ENCODE results near the gene CCL18.
A peak's percentile ranks its signal among the peaks of the same experiment; 100 is the strongest.
"Not testable (repeated sequence)": the region's sequence is repeated elsewhere in the genome, so short reads cannot be mapped to it uniquely, and the experiment has no call there.

Gene CCL18

DNA sequence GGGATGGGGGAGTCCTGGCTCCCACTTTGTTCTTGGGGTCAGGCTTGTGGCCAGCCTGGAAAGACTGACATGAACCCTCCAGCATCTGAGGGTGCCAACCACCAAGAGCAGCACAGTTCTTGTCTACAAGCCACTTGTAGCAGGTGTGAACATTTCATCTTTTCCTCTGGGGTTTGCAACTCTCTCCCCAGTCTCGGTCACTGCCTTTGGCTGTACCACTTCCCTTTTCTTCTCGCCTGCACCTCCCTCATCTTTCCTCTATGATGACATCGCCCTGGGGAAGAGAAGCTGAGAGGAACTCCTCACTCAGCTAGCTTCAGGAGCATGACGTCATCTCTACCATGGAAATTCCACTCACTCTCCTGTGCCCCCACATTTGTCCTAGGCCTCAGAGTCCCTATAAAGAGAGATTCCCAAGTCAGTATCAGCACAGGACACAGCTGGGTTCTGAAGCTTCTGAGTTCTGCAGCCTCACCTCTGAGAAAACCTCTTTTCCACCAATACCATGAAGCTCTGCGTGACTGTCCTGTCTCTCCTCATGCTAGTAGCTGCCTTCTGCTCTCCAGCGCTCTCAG lies 39.4 kb downstream of the CCL18 start, which contains the start of gene CCL4:
Gene CCL4, plus strand, starts transcription at position 427 of the 575 bp plus-strand sequence. Its CDS starts 79 bp downstream, at position 506.
- DNase-seq (ENCODE audit: low read depth in 1 of 2, low spot score in 1 of 2): not testable (repeated sequence)

DNA sequence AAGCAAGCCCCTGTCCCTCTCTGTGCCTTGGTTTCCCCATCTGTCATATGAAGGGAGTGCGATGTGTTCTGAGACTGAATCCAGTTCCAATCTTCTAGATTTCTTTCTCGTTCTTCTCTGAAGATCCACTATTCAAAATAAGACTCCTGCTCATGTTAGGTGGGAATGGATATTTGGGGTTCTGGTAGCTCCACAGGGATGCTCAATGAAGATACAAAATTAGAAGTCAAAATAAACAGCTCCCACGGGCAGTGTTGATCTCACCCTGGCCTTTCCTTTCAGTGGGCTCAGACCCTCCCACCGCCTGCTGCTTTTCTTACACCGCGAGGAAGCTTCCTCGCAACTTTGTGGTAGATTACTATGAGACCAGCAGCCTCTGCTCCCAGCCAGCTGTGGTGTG lies 40.2 kb downstream of the CCL18 start:
- DNase-seq (ENCODE audit: low read depth in 1 of 2, low spot score in 1 of 2): not testable (repeated sequence)

DNA sequence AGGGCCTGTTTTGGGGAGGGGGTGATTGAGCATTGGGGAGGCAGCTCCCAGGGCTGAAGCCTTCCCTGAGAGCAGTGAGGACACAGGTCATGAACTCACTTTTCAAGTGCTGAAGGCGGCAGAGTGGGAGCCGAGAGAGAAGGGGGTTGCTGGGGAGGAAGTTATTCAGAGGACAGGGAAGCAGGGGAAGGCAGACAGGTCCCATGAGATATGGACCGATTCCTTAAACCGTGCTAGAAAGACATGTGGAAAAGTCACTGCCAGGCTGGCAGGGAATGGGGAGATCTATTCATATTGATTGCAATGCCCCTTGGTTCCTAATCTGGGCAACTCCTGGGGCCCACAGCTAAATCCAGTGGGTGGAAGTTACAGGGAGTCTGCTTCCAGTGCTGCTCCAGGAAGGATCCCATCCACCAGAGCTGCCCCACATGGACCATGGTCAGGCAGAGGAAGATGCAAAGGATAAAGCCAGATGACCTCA lies 40.7 kb downstream of the CCL18 start:
- no peak for DNase-seq (ENCODE audit: low read depth in 1 of 2, low spot score in 1 of 2)

DNA sequence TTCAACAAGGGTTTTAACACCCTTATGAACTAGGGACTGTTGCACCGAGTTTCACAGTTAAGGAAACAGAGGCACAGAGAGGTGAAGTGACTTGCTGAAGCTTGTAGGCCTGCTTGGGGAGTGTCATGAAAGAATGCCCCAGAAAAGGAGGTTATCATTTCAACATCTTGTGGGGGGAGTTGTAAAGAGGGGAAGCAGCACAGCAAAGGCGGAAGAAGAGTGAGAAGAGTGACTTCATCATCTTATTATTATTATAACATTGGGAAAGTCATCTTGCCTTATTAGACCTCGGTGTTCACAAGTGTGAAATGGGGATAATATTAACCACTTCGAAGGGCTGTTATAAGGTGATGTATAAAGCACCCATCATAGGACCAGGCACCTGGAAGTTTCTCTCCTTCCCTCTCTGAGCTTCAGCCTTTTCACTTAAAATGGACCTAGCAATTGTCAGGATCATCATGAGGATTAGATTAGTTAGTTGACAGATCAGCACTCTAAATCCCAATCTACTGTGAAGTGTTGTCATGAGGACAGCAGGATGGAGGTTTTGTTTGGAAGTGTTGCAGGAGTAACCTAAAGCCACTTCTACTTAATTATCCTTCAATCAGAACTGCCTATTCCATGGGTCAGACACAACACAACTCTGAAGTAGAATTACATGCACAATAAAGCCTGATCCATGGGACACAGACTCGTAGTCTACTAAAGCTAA lies 41.9 kb downstream of the CCL18 start:
- DNase-seq (ENCODE audit: low read depth in 1 of 2, low spot score in 1 of 2): no peak

DNA sequence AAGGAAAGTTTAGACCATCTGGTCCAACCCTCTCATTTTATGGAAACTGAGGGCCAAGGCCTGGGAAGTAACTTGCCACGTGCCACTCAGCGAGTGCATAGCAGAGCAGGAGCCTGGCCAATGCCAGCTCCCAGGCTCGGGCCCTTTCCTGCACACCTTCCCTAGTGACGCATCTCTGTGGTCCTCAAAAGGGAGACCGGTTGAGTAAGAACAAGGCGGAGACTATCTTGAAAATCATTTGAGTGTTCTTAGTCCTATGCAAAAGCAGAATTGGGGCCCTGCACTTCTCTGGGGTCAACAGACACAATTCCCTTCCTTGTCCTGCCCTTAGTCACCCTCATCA lies 42.4 kb downstream of the CCL18 start:
- DNase-seq (ENCODE audit: low read depth in 1 of 2, low spot score in 1 of 2): no peak

DNA sequence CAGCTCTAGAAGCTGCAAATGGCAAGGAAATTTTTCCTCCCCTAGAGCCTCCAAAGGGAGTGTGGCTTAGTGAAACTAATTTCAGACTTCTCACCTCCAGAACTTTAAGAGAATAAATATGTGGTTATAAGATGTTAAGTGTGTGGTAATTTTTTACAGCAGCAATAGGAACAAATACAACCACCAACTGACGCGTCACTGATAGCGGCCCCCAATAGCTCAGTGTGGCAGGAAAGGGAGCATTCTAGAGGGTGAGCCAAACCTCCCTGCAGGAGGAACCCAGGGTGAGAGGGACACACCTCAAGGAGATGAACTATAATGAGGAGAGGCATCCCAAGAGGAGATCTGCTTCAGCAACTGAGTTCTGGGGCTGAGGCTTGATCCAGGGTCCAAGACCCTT lies 43.6 kb downstream of the CCL18 start:
- DNase-seq (ENCODE audit: low read depth in 1 of 2, low spot score in 1 of 2): no peak

DNA sequence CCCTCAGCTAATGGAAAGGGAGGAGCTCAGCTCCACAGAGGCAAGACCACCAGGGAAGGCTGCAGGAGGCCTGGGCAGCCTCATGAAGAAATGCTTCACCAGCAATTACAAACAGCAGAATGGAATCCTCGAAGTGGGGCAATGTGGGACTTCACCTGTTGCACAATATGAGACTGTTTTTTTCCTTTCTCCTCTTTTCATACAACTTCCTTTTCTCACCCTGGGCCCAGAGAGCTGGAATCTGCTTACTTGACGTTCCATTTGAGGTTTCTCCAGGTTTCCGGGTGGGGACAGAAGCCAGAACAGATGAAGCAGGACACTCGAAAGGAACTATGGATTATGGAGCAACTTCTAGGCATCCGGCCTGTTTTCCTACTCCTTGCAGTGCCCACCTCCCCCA lies 44.2 kb downstream of the CCL18 start:
- DNase-seq (ENCODE audit: low read depth in 1 of 2, low spot score in 1 of 2): not testable (repeated sequence)

DNA sequence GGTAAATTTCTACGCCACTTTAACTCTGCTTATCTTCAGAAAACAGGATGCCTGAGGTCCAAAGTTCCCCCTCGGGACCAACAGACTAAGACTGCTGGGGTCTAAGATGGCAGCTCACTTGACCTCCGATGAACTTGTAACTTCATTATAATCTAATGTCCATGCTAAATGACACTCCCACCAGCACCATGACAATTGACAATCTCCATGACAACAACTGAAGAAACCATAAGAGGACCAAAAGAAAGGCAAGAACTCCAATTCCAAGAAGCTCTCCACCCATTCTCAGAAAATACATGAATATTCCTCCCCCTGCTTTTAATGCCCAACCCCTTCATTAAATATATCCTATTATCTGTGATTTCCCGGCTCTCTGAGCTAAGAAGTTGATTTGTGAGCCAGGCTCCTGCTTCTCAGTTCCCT lies 47.0 kb downstream of the CCL18 start:
- DNase-seq (ENCODE audit: low read depth in 1 of 2, low spot score in 1 of 2): no peak

DNA sequence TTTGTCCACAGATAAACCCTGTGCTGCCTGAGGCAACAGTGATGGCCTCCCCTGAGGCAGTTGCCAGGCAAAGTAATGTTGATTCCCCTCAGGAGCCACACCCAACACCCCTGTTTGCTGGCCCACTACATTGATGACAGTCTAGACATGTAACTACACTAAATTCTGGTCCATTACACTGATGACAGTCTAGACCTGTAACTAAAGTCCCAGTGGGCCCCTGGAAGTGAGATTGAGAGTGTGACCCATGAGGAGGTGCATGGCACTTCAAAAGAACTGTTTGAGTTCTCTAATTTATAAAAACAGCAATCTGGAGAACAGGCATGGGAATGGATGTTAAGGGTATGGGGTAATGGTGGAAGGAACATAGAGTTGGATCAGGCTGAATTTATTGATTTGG lies 48.5 kb downstream of the CCL18 start:
- no peak for DNase-seq (ENCODE audit: low read depth in 1 of 2, low spot score in 1 of 2)

DNA sequence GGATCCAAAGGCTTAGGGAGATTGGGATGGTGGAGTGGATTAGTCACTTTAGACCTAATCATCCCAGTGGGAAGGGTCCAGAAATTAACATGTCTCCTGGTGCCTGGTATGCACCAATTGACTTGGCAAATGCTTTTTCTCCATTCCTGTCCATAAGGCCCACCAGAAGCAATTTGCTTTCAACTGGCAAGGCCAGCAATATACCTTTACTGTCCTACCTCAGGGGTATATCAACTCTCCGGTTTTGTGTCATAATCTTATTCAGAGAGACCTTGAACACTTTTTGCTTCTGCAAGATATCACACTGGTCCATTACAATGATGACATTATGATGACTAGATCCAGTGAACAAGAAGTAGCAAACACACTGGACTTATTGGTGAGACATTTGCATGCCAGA lies 49.1 kb downstream of the CCL18 start:
- not testable (repeated sequence) for DNase-seq (ENCODE audit: low read depth in 1 of 2, low spot score in 1 of 2)

DNA sequence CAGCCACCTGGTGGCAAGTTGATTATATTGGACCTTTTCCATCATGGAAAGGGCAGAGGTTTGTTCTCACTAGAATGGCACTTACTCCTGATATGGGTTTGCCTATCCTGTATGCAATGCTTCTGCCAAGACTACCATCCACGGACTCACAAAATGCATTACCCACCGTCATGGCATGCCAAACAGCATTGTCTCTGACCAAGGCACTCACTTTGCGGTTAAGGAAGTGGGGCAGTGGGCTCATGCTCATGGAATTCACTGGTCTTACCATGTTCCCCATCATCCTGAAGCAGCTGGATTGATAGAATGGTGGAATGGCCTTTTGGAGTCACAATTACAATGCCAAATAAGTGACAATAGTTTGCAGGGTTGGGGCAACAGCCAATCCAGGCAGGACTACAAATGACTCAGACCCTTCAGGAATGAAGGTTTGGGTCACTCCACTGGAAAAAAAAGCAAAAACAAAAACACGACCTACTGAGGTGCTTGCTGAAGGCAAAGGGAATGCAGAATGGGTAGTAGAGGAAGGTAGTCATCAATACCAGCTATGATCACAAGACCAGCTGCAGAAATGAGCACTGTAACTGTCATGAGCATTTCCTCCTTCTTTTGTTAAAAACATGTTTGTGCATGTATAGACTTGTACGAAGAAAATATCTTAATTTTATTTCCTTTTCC lies 51.0 kb downstream of the CCL18 start:
- not testable (repeated sequence) for DNase-seq (ENCODE audit: low read depth in 1 of 2, low spot score in 1 of 2)

DNA sequence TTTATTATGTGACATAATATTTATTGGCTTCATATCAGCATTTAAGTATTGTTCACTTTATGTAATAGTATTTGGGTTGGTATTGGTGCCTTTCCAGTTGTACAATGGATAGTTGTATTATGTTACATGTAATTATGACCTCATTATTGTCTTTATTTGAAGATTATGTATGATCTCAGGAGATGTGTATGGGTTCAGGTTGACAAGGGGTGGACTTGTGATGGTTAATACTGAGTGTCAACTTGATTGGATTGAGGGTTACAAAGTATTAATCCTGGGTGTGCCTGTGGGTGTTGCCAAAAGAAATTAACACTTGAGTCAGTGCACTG lies 51.5 kb downstream of the CCL18 start:
- not testable (repeated sequence) for DNase-seq (ENCODE audit: low read depth in 1 of 2, low spot score in 1 of 2)

DNA sequence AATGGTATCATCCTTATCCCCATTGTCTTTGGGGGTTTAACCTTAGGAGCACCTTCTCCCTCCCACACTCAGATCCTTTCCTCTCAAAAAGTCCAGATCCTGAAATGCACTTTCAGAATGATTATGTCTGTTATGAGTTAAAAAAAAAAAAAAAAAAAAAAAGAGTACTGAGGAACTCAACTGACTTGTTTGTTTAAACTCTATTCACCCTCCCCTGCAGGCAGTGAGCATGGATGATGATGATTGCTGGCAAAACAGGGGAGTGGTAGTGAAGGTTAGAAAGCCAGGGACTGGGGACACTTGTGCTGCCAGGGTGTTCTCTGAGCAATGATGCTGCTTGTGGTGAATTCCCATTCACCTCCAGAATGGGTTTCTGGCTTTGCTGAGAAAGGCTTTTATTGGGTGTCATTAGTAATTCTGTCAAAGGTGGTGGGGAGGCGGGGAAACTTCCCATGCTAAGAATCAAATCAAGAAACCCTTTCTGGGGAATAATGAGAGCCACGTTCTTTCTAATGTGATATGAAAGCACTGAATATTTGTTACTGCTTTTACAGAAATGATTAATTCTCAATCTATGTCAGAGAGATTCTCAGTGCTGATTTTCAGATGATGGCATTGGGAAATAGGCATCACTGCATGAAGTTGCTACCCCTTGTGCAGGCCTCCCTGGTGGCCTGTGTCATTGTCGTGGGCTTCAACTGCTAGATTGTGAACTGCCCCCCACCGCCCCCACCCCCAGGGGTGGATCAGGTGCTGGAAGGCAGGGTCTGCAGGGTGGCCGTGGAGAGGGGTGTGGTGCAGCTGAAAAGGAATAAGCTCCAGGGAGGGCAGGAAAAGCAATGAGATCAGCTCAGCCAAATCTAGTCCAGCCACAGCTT lies 53.7 kb downstream of the CCL18 start:
- DNase-seq (ENCODE audit: low read depth in 1 of 2, low spot score in 1 of 2): peak in 1 of 2 donors; percentile 11

DNA sequence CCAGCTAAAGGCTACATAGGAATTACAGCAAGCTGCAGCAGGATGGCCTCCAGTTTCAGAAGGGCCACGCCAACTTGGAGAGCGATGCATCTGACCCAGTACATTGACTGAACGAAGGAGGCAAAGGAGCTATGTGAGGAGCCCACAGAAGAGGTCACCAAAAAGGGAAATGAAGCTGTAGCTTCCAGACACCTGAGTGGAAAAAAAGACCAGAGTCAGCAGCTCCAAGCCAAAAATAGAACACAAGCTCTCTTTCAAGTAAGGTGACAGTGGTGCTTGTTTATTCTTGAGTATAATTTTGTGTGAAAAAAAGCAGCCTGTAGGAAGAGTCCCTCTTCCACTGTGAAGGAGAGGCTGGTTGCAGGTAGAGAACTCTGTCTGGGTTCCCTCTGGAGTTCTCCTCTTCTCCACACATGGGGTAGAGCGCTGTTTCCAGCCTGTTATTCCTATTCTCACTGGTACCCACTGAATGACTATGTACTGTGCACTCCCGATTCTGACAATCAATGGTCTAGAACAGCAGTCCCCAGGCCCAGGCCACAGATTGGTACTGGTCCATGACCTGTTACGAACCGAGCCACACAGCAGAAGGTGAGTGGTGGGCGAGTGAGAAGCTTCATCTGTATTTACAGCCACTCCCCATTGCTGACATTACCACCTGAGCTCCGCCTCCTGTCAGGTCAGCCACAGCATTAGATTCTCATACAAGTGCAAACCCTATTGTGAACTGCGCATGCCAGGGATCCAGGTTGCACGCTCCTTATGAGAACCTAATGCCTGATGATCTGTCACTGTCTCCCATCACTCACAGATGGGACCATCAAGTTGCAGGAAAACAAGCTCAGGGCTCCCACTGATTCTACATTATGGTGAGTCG lies 54.6 kb downstream of the CCL18 start:
- DNase-seq (ENCODE audit: low read depth in 1 of 2, low spot score in 1 of 2): no peak

DNA sequence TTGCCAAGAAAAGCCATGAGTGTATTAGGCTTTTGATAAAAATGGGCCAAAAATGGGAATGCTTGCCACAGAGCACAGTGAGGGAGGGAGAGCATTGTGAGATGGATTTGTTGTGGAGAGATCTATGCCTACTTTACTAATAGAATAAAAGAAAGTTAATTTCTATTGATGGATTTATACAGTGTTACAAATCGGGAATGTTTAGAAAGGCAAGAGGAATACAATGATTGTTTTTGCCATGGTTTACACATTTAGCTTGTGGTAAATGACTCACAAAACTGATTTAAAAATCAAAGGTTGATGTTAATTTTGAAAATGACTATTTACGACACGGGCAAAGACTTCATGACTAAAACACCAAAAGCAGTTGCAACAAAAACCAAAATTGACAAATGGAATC lies 56.1 kb downstream of the CCL18 start:
- DNase-seq (ENCODE audit: low read depth in 1 of 2, low spot score in 1 of 2): no peak

DNA sequence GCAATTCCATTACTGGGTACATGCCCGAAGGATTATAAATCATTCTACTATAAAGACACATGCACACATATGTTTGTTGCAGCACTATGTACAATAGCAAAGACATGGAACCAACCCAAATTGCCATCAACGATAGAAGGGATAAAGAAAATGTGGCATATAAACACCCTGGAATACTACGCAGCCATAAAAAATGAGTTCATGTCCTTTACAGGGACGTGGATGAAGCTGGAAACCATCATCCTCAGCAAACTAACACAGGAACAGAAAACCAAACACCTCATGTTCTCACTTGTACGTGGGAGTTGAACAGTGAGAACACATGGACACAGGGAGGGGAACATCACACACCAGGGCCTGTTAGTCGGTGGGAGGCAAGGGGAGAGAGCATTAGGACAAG lies 57.0 kb downstream of the CCL18 start:
- not testable (repeated sequence) for DNase-seq (ENCODE audit: low read depth in 1 of 2, low spot score in 1 of 2)
